GM12878 (cell line): ENCODE measurements around the gene ZNF469. TPM values are rescaled to one million over a fixed set of nuclear protein-coding genes. Genes with fewer than 3 reads are reported as not detected.

Experiments
- ATAC-seq: fragments of 200-7000 bp; cut with Tn5 transposase; 3 replicates; pipeline ENCODE4 v1.9.1; 2020; ENCODE audit warnings: mild to moderate bottlenecking, moderate library complexity
- BruUV-seq: library from RNA; stranded (reverse); fragments of 400-500 nt; replicated peaks from 2 replicates; lab custom pipeline; 2021; lab: Mats Ljungman, UMichigan
- CTCF ChIA-PET: fragments of 300-600 bp; sonication (Branson Sonifier 250); formaldehyde crosslinking; extraction: SDS; loops from one replicate; lab custom pipeline; 2021; ENCODE audit warnings: inconsistent platforms; lab: Yijun Ruan, JAX
- POLR2A ChIA-PET: fragments of 350-600 bp; formaldehyde crosslinking; extraction: SDS; loops from one replicate; lab custom pipeline; 2021; ENCODE audit warnings: inconsistent platforms; lab: Charles Lee
- RAD21 ChIA-PET: fragments of 300-600 bp; sonication (Branson Sonifier 250); formaldehyde crosslinking; loops from one replicate; lab custom pipeline; 2023; ENCODE audit warnings: antibody characterized with exemption; ENCODE audit not compliant: unreplicated experiment; lab: Charles Lee
- SMC1A ChIA-PET: fragments of 300-600 bp; sonication (Branson Sonifier 250); formaldehyde crosslinking; loops from one replicate; lab custom pipeline; 2023; ENCODE audit not compliant: unreplicated experiment, uncharacterized antibody; lab: Charles Lee
- DNase-seq: peaks from one replicate; pipeline ENCODE4 v3.0.0-alpha.2; 2011; ENCODE audit warnings: low read depth, low spot score
- FAIRE-seq: peaks from 3 replicates; lab custom pipeline; 2011; peaks lifted over from hg19 to GRCh38; lab: Jason Lieb, UNC
- H2AFZ ChIP-seq: 2 replicates; pipeline ENCODE4 v1.6.0; 2011; ENCODE audit warnings: low read depth, low read length, control low read depth; ENCODE audit not compliant: control insufficient read depth
- H3K27ac ChIP-seq: 2 replicates; pipeline ENCODE4 v1.5.1; 2011; ENCODE audit warnings: control low read depth; ENCODE audit not compliant: control insufficient read depth, insufficient read depth
- H3K27me3 ChIP-seq, 2 experiments: replicated peaks in 1 of 2; 2 replicates each; pipeline versions ENCODE4 v1.6.0 to v1.6.1; 2011; ENCODE audit warnings: low read length in 1 of 2; ENCODE audit not compliant: control insufficient read depth in 2 of 2, insufficient read depth in 2 of 2
- H3K36me3 ChIP-seq, 2 experiments: 2 replicates each; pipeline ENCODE4 v1.5.1; 2011; ENCODE audit warnings: low read length in 1 of 2; ENCODE audit not compliant: control insufficient read depth in 2 of 2, insufficient read depth in 2 of 2
- H3K4me1 ChIP-seq: 2 replicates; pipeline ENCODE4 v1.6.1; 2011; ENCODE audit warnings: mild to moderate bottlenecking, low read length, moderate library complexity, mixed read lengths; ENCODE audit not compliant: control insufficient read depth, insufficient read depth
- H3K4me2 ChIP-seq: 2 replicates; pipeline ENCODE4 v1.6.0; 2011; ENCODE audit warnings: control low read depth; ENCODE audit not compliant: control insufficient read depth, insufficient read depth
- H3K4me3 ChIP-seq: fragments of 200-600 bp; sonication (generic); 2 replicates; pipeline ENCODE4 v1.5.1; 2016
- H3K79me2 ChIP-seq: 2 replicates; pipeline ENCODE4 v1.6.0; 2011; ENCODE audit warnings: low read length; ENCODE audit not compliant: control insufficient read depth, insufficient read depth
- H3K9ac ChIP-seq: 2 replicates; pipeline ENCODE4 v1.8.0; 2011; ENCODE audit warnings: low read length, control low read depth, mixed read lengths; ENCODE audit not compliant: control insufficient read depth, insufficient read depth
- H3K9me3 ChIP-seq: replicated peaks from 3 replicates; pipeline ENCODE4 v1.5.1; 2011; ENCODE audit warnings: mild to moderate bottlenecking, low read length; ENCODE audit not compliant: control insufficient read depth, insufficient read depth
- H4K20me1 ChIP-seq: 2 replicates; pipeline ENCODE4 v1.6.0; 2011; ENCODE audit not compliant: control insufficient read depth, insufficient read depth
- BCL11A ChIP-seq: IDR thresholded peaks from 2 replicates; pipeline ENCODE4 v1.6.1; 2011; ENCODE audit warnings: low read depth, low read length
- BMI1 ChIP-seq: fragments of 450-650 bp; IDR thresholded peaks from 2 replicates; pipeline ENCODE4 v1.6.1; 2016; ENCODE audit warnings: mild to moderate bottlenecking, moderate library complexity, borderline replicate concordance
- CHD4 ChIP-seq: fragments of 200-600 bp; sonication (generic); IDR thresholded peaks from 2 replicates; pipeline ENCODE4 v1.6.1; 2016; ENCODE audit warnings: mild to moderate bottlenecking
- GABPA ChIP-seq: IDR thresholded peaks from 2 replicates; pipeline ENCODE4 v1.6.1; 2014; ENCODE audit warnings: antibody characterized with exemption, low read depth, mild to moderate bottlenecking, inconsistent platforms
- MTA3 ChIP-seq: IDR thresholded peaks from 2 replicates; pipeline ENCODE4 v1.6.1; 2012; ENCODE audit warnings: low read length, inconsistent platforms, borderline replicate concordance
- NR2C2 ChIP-seq: IDR thresholded peaks from 2 replicates; pipeline ENCODE4 v1.6.1; 2011; ENCODE audit warnings: borderline replicate concordance, low read depth; ENCODE audit not compliant: control insufficient read depth, insufficient read length
- PAX5 ChIP-seq: IDR thresholded peaks from 2 replicates; pipeline ENCODE4 v1.6.1; 2011; ENCODE audit warnings: low read depth, low read length, borderline replicate concordance
- SMARCA5 ChIP-seq: fragments of 450-650 bp; IDR thresholded peaks from 2 replicates; pipeline ENCODE4 v1.6.1; 2017; ENCODE audit warnings: mild to moderate bottlenecking
- WGBS: methylation state at CpG from one replicate; pipeline ENCODE4 v1.1.6; 2016; ENCODE audit warnings: low lambda C conversion rate; ENCODE audit not compliant: insufficient replicate concordance, insufficient coverage; ENCODE audit errors: missing lambda C conversion rate; 5-methylcytosine and 5-hydroxymethylcytosine counted together
- in situ Hi-C: fragments of 300-500 bp; cut with MboI; formaldehyde crosslinking; loops from 9 replicates; pipeline ENCODE4 v1.14.3; 2018; ENCODE audit warnings: mixed read lengths
- intact Hi-C: fragments of 100-400 bp; cut with micrococcal nuclease; formaldehyde crosslinking; loops from one replicate; pipeline ENCODE4 v1.14.2; 2022; ENCODE audit not compliant: unreplicated experiment
- polyA plus RNA-seq, 11 experiments: library from polyadenylated mRNA; depleted of rRNA in 4 of 11; unstranded in 6 of 11; stranded (reverse) in 5 of 11; fragments of >200 nt; fragmentation: Nextera tagmentation in 4 of 11; fragmentation: Illumina TruSeq in 1 of 11; extraction: Ambion mirVana in 4 of 11; extraction: Trizol in 1 of 11; gene quantifications; 1 replicate in 1 of 11; 2 replicates in 10 of 11; pipeline versions ENCODE4 v1.2.1 to v1.2.3, GENCODE V29; 2011 to 2016; ENCODE audit warnings: inconsistent platforms in 2 of 11, missing spikeins in 2 of 11, low read depth in 1 of 11
- total RNA-seq, 4 experiments: library from RNA; depleted of rRNA in 3 of 4; stranded (reverse); fragments of >200 nt in 3 of 4; fragmentation: Illumina TruSeq in 1 of 4; extraction: Trizol in 1 of 4; gene quantifications; 2 replicates each; pipeline versions ENCODE4 v1.2.1 to v1.2.3, GENCODE V29; 2013 to 2021
- TF ChIP-seq, protein P1 (sequence below): fragments of 450-650 bp; conservative IDR thresholded peaks from 2 replicates; pipeline ENCODE4 v1.6.1; 2017; ENCODE audit warnings: mild to moderate bottlenecking, moderate library complexity

Gene ZNF469
- total and polyA plus RNA-seq, 10 of the 15 experiments (the other 5 are each of a cell fraction or from before 2014, with no cell fraction given), result 0.01 to 0.21 (median 0.04) TPM; not detected in 3

DNA sequence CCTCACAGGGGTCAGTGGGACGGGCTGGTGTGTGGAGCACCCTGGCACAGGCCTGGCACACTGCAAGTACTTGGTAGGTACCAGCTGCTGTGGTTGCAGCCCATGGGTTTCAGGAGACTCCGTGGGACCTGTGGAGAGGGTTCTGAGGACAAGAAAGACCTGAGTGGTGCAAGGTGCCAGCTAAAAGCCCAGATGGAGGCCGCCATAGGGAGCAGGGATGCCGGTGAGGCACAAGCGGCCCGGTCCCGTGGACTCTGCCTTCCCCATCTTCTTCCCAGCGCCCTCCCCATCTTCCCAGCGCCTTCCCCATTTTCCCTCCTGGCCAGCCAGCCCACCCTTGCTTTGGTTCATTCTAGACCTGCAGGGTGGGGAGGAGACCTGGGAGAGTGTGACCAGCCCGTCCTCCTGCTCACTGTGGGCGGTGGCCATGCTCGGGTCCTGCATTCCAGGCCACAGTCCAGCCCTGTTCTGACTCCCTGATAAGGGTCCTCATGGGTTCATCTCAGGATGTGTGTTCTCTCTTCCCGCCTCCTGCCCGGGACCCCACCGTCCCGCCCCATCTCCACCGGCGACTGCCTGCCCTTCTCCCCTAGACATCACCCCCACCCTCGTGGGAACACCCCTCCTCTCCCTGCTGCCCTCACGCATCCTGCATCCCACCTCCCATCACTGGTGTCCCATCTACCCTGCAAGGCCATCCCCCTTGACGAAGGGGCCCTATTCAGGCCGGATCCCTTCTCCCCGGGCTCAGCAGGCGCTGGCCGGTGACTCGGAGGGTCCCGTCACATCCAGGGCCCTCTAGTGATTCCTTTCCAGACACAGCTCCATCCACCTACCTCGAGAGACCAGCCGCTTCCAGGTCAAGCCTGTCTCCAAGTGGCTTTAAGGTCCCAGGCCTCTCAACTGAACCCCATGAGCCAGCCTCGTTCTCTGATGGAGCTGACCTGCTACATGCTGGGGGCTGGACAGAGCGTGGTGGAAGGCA lies 3.4 kb downstream of the ZNF469 start:
- WGBS, result 27% methylated on average over 29 of the region's 31 CpGs
- intact Hi-C loops (no loop called here), in situ Hi-C loops (no loop called here)
- ChIA-PET CTCF (no interaction called here), SMC1A (no interaction called here), RAD21 (no interaction called here), POLR2A (no interaction called here)
- TF ChIP-seq MTA3 (no peak), NR2C2 (no peak), GABPA (no peak), SMARCA5 (no peak), BCL11A (no peak), CHD4 (no peak), PAX5 (no peak), BMI1 (no peak)
- TF ChIP-seq, protein P1, sequence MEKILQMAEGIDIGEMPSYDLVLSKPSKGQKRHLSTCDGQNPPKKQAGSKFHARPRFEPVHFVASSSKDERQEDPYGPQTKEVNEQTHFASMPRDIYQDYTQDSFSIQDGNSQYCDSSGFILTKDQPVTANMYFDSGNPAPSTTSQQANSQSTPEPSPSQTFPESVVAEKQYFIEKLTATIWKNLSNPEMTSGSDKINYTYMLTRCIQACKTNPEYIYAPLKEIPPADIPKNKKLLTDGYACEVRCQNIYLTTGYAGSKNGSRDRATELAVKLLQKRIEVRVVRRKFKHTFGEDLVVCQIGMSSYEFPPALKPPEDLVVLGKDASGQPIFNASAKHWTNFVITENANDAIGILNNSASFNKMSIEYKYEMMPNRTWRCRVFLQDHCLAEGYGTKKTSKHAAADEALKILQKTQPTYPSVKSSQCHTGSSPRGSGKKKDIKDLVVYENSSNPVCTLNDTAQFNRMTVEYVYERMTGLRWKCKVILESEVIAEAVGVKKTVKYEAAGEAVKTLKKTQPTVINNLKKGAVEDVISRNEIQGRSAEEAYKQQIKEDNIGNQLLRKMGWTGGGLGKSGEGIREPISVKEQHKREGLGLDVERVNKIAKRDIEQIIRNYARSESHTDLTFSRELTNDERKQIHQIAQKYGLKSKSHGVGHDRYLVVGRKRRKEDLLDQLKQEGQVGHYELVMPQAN, result no peak
- no peak overlapping the region for H3K4me3 ChIP-seq
- no peaks in the 10 kb centered on the region for H3K36me3 ChIP-seq
- H3K9me3 ChIP-seq, result no peaks in the 10 kb centered on the region
- ATAC-seq (no peak), FAIRE-seq (no peak), DNase-seq (no peak)
- no peak overlapping the region for H3K4me2 ChIP-seq
- H4K20me1 ChIP-seq, result no peaks in the 10 kb centered on the region
- H3K27ac ChIP-seq, result no peak overlapping the region
- H3K27me3 ChIP-seq, result peaks cover 5 to 17% of the 10 kb centered on the region in 2 experiments; a peak in 3 of 4 replicates
- no peak overlapping the region for H2AFZ ChIP-seq
- H3K4me1 ChIP-seq, result no peaks in the 10 kb centered on the region
- no peak overlapping the region for H3K9ac ChIP-seq
- no TSS peak for BruUV-seq
- H3K79me2 ChIP-seq, result no peaks in the 10 kb centered on the region
